ENCODE data around the gene SRGN.

The SRGN gene

DNA sequence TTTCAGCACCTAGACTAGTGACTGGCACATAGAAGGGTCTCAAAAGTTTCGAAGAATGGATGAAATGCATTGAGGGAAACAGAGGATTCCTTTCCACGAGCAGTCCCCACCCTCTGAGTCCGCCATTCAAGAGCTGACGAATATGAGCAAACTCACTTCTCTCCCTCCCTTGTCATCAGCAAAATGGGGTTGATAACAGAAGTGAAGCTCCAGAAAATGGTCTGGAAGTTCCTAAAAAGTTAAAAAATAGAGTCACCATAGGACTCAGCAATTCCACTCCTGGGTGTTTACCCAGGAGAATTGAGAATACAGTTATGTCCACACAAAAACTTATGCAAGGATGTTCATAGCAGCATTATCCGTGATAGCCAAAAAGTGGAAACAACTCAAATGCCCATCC lies 25.0 kb upstream of the SRGN start:
- H4K8ac ChIP-seq (ENCODE audit: low read depth, low read length): no peak overlapping the region
- peaks cover 2 to 6% of the 10 kb centered on the region in 2 experiments for H3K4me1 ChIP-seq (ENCODE audit: control insufficient read depth in 1 of 2, insufficient read depth in 2 of 2, low read length in 2 of 2)
- no peak overlapping the region for H4K91ac ChIP-seq (ENCODE audit: low read depth, low read length)
- H3K14ac ChIP-seq (ENCODE audit: low read length): no peak overlapping the region
- no peaks in the 10 kb centered on the region for H3K79me2 ChIP-seq (ENCODE audit: control insufficient read depth, insufficient read depth, low read length, poor library complexity)
- no peak overlapping the region for H3K9ac ChIP-seq (ENCODE audit: low read length)
- DNase-seq: no peak
- no peaks in the 10 kb centered on the region for H3K27me3 ChIP-seq (ENCODE audit: insufficient read depth, low read length)
- H3K23ac ChIP-seq (ENCODE audit: low read length): no peak overlapping the region
- H2BK12ac ChIP-seq (ENCODE audit: low read length): no peak overlapping the region
- no peak overlapping the region for H2BK5ac ChIP-seq (ENCODE audit: low read depth, low read length, poor library complexity)
- no peaks in the 10 kb centered on the region for H3K36me3 ChIP-seq (ENCODE audit: control insufficient read depth in 1 of 2, insufficient read depth in 2 of 2, low read length in 2 of 2)
- H3K9me3 ChIP-seq (ENCODE audit: insufficient read depth, low read depth, low read length): no peaks in the 10 kb centered on the region
- no CpG with 5 or more reads among the region's 5 CpGs for WGBS (ENCODE audit: extremely low coverage, insufficient coverage, insufficient read length)
- H3K18ac ChIP-seq (ENCODE audit: low read length): no peak overlapping the region
- H3K79me1 ChIP-seq (ENCODE audit: low read length): no peaks in the 10 kb centered on the region
- H2AFZ ChIP-seq (ENCODE audit: insufficient read depth, low read length, poor library complexity): no peak overlapping the region
- no peak overlapping the region for H3K4me3 ChIP-seq (ENCODE audit: low read depth, low read length)
- H2AK5ac ChIP-seq (ENCODE audit: low read length): no peak overlapping the region
- no peak overlapping the region for H3K27ac ChIP-seq (ENCODE audit: low read depth, low read length)
- no peak overlapping the region for H3K4ac ChIP-seq (ENCODE audit: low read depth, low read length)
- no peak overlapping the region for H4K12ac ChIP-seq (ENCODE audit: low read depth, low read length)
- H3K4me2 ChIP-seq (ENCODE audit: low read length): no peak overlapping the region
- H2BK120ac ChIP-seq (ENCODE audit: insufficient read depth, low read length, poor library complexity): no peak overlapping the region

DNA sequence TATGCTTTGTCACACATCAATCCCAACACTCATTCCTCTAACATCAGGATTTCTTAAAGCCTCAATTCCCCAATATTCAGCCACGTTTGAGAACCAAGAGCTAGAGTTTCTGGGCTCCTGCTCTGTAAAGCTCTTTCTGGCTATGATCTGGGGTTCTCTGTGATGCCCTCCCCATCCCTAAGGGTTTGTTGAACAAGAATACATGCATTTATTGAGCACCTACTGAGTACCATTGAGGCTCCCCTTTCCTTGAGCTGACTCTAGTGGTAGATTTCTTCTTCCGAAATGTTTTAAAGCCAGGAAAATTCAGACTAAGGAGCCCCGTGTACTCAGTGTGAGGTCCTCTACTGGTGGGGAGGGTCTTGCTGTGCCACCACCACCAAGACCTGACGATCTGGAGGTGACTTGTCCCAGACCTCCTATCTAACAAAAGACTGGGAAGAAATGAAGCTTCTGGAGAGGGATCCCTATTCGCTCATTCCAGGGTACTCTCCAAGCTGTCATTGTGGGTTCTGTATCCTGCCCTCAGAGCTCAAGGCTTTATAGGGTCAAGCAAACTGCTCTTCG lies 23.1 kb upstream of the SRGN start:
- no peak overlapping the region for H3K27ac ChIP-seq (ENCODE audit: low read depth, low read length)
- H3K4ac ChIP-seq (ENCODE audit: low read depth, low read length): no peak overlapping the region
- no peak overlapping the region for H3K14ac ChIP-seq (ENCODE audit: low read length)
- H3K9ac ChIP-seq (ENCODE audit: low read length): no peak overlapping the region
- DNase-seq: no peak
- H4K8ac ChIP-seq (ENCODE audit: low read depth, low read length): no peak overlapping the region
- no peak overlapping the region for H2BK5ac ChIP-seq (ENCODE audit: low read depth, low read length, poor library complexity)
- no peak overlapping the region for H3K4me2 ChIP-seq (ENCODE audit: low read length)
- H3K79me1 ChIP-seq (ENCODE audit: low read length): no peaks in the 10 kb centered on the region
- H2AK5ac ChIP-seq (ENCODE audit: low read length): no peak overlapping the region
- H2AFZ ChIP-seq (ENCODE audit: insufficient read depth, low read length, poor library complexity): no peak overlapping the region
- H4K91ac ChIP-seq (ENCODE audit: low read depth, low read length): no peak overlapping the region
- no peak overlapping the region for H2BK12ac ChIP-seq (ENCODE audit: low read length)
- no peak overlapping the region for H3K18ac ChIP-seq (ENCODE audit: low read length)
- no peaks in the 10 kb centered on the region for H3K79me2 ChIP-seq (ENCODE audit: control insufficient read depth, insufficient read depth, low read length, poor library complexity)
- no CpG with 5 or more reads among the region's 6 CpGs for WGBS (ENCODE audit: extremely low coverage, insufficient coverage, insufficient read length)
- no peaks in the 10 kb centered on the region for H3K36me3 ChIP-seq (ENCODE audit: control insufficient read depth in 1 of 2, insufficient read depth in 2 of 2, low read length in 2 of 2)
- H3K4me1 ChIP-seq (ENCODE audit: control insufficient read depth in 1 of 2, insufficient read depth in 2 of 2, low read length in 2 of 2): peaks cover 2 to 8% of the 10 kb centered on the region in 2 experiments
- H4K12ac ChIP-seq (ENCODE audit: low read depth, low read length): no peak overlapping the region
- H3K23ac ChIP-seq (ENCODE audit: low read length): no peak overlapping the region
- no peak overlapping the region for H3K4me3 ChIP-seq (ENCODE audit: low read depth, low read length)
- H3K9me3 ChIP-seq (ENCODE audit: insufficient read depth, low read depth, low read length): no peaks in the 10 kb centered on the region
- no peaks in the 10 kb centered on the region for H3K27me3 ChIP-seq (ENCODE audit: insufficient read depth, low read length)
- no peak overlapping the region for H2BK120ac ChIP-seq (ENCODE audit: insufficient read depth, low read length, poor library complexity)

DNA sequence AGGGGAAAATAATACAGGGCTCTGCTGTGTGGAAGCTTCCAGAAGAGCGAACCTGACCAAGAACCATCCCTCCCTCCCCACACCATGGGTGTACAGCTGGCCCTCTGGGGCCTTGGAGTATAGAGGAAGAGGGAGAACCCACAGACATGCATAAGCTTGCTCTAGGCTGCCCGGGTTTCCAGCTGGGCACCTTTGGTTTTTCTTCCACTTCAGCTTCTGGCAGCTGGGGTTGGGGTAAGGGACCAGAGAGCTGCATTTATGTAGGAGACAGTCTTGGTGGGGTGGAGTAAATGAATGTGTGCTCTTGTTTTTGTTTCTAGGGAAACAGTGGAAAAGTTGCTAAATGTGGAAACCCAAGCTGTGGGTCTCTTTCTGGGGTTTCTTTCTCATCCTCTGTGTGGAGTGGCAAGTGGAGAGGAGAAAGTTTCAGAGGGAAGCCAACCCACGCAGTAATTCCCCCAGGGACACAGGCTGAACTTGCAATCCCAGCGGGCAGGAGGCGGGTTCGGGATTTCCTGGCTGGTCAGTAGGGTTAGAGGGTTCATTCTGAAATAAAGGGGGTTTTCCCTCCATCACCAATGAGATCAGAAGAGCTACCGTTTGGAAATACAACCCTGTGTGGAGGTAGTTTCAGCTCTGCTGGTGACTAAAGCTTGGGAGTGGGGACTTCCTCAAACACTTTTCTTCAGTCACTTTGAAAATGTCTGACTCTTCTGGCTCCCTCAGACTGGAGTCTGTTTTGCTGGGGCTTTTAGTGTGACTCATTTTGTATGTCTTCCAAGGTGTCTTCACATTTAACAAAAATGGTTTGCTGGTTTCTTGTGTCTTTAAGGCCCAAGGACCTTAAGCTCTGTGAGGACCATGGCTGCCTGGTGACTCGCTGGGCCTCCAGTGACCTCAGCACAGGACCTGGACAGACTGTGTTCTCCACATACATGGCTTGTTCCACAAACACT lies 22.2 kb upstream of the SRGN start:
- Histone ChIP-seq H3K79me2 (ENCODE audit: control insufficient read depth, insufficient read depth, low read length, poor library complexity) (no peaks in the 10 kb centered on the region), H2AFZ (ENCODE audit: insufficient read depth, low read length, poor library complexity) (no peak overlapping the region), H3K27ac (ENCODE audit: low read depth, low read length) (no peak overlapping the region), H4K12ac (ENCODE audit: low read depth, low read length) (no peak overlapping the region), H3K9me3 (ENCODE audit: insufficient read depth, low read depth, low read length) (no peaks in the 10 kb centered on the region), H3K14ac (ENCODE audit: low read length) (no peak overlapping the region), H3K27me3 (ENCODE audit: insufficient read depth, low read length) (no peaks in the 10 kb centered on the region), H2AK5ac (ENCODE audit: low read length) (no peak overlapping the region), H4K8ac (ENCODE audit: low read depth, low read length) (no peak overlapping the region), H3K4me3 (ENCODE audit: low read depth, low read length) (no peak overlapping the region), H4K91ac (ENCODE audit: low read depth, low read length) (no peak overlapping the region), H3K36me3 (ENCODE audit: control insufficient read depth in 1 of 2, insufficient read depth in 2 of 2, low read length in 2 of 2) (no peaks in the 10 kb centered on the region), H2BK120ac (ENCODE audit: insufficient read depth, low read length, poor library complexity) (no peak overlapping the region), H2BK12ac (ENCODE audit: low read length) (no peak overlapping the region), H3K9ac (ENCODE audit: low read length) (no peak overlapping the region), H3K4me2 (ENCODE audit: low read length) (no peak overlapping the region), H2BK5ac (ENCODE audit: low read depth, low read length, poor library complexity) (no peak overlapping the region), H3K23ac (ENCODE audit: low read length) (no peak overlapping the region), H3K79me1 (ENCODE audit: low read length) (no peaks in the 10 kb centered on the region), H3K4ac (ENCODE audit: low read depth, low read length) (no peak overlapping the region), H3K4me1 (ENCODE audit: control insufficient read depth in 1 of 2, insufficient read depth in 2 of 2, low read length in 2 of 2) (peaks cover 2 to 8% of the 10 kb centered on the region in 2 experiments), H3K18ac (ENCODE audit: low read length) (no peak overlapping the region)
- DNase-seq: peak; percentile 51 to 54
- no CpG with 5 or more reads among the region's 8 CpGs for WGBS (ENCODE audit: extremely low coverage, insufficient coverage, insufficient read length)

DNA sequence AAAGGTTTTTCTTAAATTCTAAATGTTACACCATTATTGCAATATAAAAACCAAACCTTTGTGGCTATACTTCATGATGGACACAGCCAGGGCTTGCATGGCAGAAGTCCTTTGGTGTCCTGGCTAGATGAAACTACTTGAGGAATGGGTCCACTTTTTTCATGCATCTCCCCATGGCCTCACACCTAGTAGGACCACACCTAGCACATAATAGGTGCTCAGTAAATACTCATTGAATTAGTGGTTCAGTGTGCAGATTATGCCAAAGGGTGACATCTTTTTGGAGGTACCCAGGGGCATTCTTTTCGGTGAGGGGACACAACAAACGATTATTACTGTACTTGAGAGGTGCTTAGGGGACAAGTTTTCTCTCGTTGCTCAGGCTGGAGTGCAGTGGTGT lies 20.7 kb upstream of the SRGN start:
- H3K27me3 ChIP-seq (ENCODE audit: insufficient read depth, low read length): no peaks in the 10 kb centered on the region
- H3K4ac ChIP-seq (ENCODE audit: low read depth, low read length): no peak overlapping the region
- no peak overlapping the region for H3K9ac ChIP-seq (ENCODE audit: low read length)
- no peak overlapping the region for H4K91ac ChIP-seq (ENCODE audit: low read depth, low read length)
- no peak overlapping the region for H3K18ac ChIP-seq (ENCODE audit: low read length)
- H3K9me3 ChIP-seq (ENCODE audit: insufficient read depth, low read depth, low read length): no peaks in the 10 kb centered on the region
- no peaks in the 10 kb centered on the region for H3K79me1 ChIP-seq (ENCODE audit: low read length)
- H3K4me1 ChIP-seq (ENCODE audit: control insufficient read depth in 1 of 2, insufficient read depth in 2 of 2, low read length in 2 of 2): peaks cover 0 to 3% of the 10 kb centered on the region in 2 experiments
- H2BK120ac ChIP-seq (ENCODE audit: insufficient read depth, low read length, poor library complexity): no peak overlapping the region
- no peak overlapping the region for H3K23ac ChIP-seq (ENCODE audit: low read length)
- H4K12ac ChIP-seq (ENCODE audit: low read depth, low read length): no peak overlapping the region
- H2AFZ ChIP-seq (ENCODE audit: insufficient read depth, low read length, poor library complexity): no peak overlapping the region
- H3K14ac ChIP-seq (ENCODE audit: low read length): no peak overlapping the region
- no CpG with 5 or more reads among the region's 3 CpGs for WGBS (ENCODE audit: extremely low coverage, insufficient coverage, insufficient read length)
- no peak overlapping the region for H2AK5ac ChIP-seq (ENCODE audit: low read length)
- H4K8ac ChIP-seq (ENCODE audit: low read depth, low read length): no peak overlapping the region
- no peaks in the 10 kb centered on the region for H3K79me2 ChIP-seq (ENCODE audit: control insufficient read depth, insufficient read depth, low read length, poor library complexity)
- no peak overlapping the region for H2BK12ac ChIP-seq (ENCODE audit: low read length)
- no peaks in the 10 kb centered on the region for H3K36me3 ChIP-seq (ENCODE audit: control insufficient read depth in 1 of 2, insufficient read depth in 2 of 2, low read length in 2 of 2)
- no peak overlapping the region for H3K4me3 ChIP-seq (ENCODE audit: low read depth, low read length)
- H2BK5ac ChIP-seq (ENCODE audit: low read depth, low read length, poor library complexity): no peak overlapping the region
- no peak overlapping the region for H3K4me2 ChIP-seq (ENCODE audit: low read length)
- DNase-seq: no peak
- H3K27ac ChIP-seq (ENCODE audit: low read depth, low read length): no peak overlapping the region
